GM11168 (cell line): Measurements from ENCODE around the gene HS3ST5.
"Not testable (repeated sequence)": the region's sequence is repeated elsewhere in the genome, so short reads cannot be mapped to it uniquely, and the experiment has no call there.

Experiments used
- in situ Hi-C: fragments of 300-500 bp; cut with MboI; formaldehyde crosslinking; loops from one replicate; pipeline ENCODE4 v1.12.0; 2022; ENCODE audit warnings: low sequenced_read_pairs; ENCODE audit not compliant: unreplicated experiment

The HS3ST5 gene

DNA sequence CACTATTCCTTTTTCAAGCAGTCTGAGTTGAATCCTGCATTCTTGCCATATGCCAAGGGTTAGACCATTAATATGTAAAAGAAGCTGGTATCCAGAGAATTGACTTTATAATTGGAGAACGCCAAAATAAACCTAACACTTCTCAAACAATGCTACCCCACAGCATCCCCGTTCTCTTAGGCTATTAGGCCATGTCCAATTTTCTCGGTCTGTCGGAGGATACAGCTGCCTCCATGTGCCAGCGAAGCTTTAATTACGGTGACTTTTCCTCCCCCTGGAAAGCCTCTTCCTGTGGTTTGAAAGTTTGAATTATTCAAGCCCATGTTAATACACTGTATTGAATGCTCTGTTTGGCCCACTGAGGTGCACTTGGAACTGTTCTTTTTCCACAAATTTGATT is 60.5 kb downstream of the HS3ST5 start:
- in situ Hi-C loops: no loop called here

DNA sequence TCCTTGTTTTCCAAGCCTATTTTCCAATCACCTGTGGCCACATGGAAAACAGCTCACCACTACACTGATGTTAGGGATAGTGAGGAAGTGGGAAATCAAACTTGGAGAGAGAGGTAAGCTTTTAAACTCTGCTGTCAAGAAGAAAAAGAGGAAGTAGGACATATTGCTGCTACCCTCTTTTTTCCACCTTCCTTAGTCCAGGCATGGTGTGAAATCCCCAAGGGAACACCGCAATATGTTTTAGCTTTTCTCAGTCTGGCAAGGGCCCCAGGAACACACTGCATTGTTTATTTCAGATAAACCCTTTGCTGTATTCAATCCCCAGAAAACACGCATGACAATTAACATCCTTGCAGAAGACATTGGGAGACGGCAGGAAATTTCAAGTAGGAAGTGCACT is 61.3 kb downstream of the HS3ST5 start:
- in situ Hi-C loops: no loop called here

DNA sequence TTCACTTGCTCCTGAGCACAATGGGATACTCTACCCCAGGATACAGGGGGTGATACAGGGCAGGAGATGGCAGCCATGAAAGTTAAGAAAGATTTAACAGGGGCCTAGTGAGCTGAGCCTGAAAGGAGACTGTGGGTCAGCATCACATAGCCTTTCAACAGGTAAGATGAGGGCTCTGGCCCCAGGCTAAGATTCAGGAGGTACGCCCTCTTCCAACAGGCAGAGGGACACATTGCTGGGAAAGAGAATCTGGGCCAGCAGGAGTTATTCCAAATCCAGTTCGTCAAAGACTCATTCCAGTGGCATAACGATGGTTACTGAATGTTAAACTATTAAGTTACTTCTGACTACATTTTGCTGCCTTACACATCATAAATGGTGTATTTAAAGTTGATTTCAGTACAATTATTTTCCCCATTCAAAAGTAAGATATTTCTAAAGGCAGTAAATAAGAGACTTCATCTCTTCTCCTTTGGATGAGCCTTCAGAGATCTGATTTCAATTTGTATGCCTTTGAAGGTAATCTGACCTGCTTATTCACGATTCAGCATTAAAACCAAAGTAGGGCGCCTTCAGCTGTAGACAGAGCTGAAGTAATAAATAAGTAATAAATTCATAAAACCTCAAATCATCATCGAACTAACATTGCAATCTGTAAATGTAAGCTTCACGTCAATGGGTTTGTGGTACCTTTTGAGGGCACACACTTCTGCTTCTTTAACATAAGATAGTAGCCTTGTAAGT is 62.4 kb downstream of the HS3ST5 start:
- in situ Hi-C loops: no loop called here

DNA sequence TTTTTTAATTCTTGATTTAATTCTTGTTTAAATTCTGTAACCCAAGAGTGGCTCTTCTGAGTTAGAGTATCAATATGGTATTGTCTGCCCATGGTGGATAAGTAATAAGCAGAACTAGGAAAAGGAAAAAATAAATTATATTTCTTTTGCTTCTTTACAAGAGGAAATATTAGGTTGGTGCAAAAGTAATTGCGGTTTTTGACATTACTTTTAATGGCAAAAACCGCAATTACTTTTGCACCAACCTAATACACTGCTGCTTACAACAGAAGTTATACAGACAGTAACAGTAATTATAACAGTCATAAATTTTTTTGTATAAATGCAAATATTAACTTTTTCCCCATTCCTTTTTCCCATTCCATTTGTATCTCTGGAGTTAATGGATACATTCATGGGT is 65.6 kb downstream of the HS3ST5 start:
- in situ Hi-C loops: no loop called here

DNA sequence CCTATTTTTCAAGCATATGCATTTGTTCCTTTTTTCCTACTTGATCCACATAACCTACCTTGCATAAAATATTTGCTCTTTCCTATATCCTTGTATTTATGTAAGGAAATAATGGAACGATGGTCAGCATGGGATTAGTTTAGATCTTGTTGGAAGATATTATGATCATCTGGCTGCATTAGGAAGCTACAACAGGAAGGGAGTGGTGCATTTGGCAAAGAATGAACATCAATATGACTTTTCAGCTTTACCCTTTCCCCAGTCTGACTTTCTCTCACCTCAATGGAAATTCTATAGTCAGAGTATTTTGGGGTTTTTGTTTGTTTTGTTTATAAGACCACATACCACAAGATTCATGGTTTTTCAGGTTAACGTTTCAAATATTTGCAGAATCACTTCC is 66.0 kb downstream of the HS3ST5 start:
- in situ Hi-C loops: no loop called here

DNA sequence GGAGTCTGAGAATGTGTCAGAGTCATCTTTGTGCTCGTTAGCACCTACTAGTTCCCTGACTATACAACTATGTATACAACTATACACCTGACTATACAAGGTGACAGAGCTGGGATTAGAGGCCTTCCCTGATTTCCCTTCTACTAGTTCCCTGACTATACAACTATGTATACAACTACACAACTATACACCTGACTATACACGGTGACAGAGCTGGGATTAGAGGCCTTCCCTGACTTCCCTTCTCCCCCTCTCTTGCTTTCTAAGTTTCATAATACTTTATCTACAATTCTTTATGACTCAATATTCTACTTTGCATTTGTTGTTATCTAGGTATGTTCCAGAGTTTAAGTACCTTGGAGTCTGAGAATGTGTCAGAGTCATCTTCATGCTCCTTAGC is 68.0 kb downstream of the HS3ST5 start:
- in situ Hi-C loops: no loop called here

DNA sequence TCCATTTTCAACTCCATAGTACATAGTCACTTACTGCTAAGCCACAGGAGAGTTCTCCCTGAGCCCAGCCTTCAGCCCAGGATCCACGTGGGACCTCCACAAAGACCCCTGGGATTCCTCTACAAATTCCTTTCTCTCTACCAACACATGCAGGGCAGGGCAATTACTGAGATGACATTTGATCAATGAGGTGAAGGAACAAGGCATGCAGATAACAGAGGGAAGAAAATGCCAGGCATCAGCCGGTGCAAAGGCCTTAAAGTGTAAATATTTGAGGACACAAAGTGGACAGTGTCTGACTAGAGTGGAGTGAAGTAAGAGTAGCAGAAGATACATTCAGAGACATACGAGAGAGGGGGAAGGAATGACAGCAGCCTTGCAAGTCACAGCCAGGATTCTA is 70.2 kb downstream of the HS3ST5 start:
- in situ Hi-C loops: no loop called here

DNA sequence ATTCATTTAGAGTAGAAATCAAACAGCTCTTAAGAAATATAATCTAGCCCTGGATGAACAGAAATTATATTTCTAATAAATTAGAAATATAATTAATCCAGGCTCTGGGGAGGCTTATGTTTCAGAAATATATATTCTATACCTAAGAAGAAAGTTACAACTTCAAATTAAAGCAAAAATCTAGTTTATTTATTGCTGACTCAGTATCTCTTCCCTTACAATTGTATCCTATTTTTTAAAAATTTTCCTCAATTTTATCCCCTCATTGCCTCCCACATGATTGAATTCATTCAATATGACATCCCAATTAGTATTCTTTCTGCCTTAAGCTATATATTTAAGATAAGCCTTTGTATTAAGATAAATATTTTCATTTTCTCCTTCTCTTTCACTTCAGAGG is 71.4 kb downstream of the HS3ST5 start:
- in situ Hi-C loops: no loop called here

DNA sequence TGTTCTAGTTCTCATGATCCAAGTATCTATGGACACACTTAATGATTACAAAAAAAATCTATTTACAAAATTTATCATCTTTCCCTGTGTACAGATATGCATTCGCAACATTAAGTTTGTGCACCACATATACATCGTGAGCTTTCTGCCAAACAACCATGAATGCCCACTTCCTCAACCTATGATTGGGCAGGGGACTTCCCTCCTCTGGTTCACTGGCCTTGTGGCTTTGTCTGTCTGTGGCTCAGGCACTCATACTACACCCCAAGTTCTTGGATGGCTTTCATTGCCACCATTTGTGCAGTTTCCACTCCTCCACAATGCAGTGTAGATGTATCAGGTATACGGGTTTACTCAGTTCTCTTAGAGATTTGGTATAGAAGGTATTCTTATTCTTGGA is 74.9 kb downstream of the HS3ST5 start:
- in situ Hi-C loops: no loop called here

DNA sequence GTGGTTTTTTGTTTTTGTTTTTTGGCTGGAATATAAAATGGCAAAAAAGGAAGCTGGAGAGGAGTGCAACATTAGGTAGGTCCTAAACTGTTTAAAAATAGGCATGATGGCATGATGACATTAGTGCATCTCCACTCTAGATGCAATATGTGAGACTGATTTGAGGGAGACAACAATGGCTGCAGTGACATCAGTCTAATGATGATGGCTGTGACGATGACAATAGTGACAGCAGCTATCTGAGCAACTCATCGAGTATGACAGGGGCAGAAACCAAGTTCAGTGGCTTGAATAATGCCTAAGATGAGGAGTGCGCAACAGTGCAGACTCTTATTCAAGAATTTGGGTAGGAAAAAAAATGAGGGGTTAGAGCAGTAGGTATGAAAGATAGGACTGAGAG is 82.0 kb downstream of the HS3ST5 start:
- in situ Hi-C loops: no loop called here

DNA sequence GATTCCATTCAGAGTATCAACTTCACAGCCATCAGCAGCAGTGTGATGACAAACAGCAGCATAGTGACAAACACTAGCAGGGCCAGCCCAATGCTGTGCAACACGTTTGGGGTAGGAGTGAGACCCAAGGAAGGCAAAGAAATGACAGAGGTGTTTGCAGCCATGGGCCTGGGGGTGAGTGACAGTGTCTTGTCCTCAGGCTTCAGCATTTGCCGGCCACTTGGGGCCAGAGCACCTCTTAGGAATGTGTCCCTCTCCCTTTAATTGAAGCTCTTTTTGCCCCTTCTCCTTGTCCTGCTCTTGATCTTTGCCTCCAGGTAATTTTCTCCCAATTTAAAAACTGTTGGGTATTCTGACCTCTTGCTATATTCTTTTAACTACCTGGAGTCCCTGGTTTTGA is 84.4 kb downstream of the HS3ST5 start:
- in situ Hi-C loops: no loop called here

DNA sequence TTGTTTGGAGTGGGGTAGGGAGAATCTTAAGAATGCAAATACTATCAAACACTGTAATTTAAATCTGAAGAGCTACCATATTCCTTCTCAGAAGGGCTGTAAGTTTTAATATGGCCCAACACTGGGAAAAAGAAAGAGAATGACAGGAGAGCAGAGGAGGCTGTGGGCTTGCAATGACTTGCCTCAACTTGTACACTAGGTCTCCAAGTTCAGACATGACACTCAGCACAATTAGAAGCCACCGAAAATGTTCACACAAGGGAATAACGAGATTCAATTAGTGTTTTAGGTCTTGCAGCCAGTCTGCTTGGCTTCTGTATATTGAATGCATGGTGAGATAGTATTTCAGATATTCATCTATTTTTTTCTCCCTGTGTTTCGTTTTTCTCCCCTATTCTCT is 89.4 kb downstream of the HS3ST5 start:
- in situ Hi-C loops: no loop called here

DNA sequence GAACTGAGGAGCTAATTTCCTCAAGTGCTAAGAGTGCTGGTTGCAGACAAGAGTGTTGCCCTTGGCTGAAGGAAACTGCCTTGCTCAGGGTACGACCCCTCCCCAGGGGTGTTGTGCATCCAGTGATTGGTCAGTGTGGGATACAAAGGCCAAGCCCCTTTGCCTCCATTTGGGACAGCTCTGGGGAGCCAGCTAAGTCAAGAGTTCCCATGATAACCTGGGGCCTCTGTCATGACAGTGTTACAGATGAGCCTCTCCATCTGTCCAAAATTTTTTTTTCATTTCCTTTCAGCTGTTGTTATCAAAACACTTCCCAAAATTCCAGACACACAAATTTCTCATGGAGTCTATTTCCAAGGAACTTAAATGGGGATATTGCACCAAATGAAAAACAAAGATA is 93.3 kb downstream of the HS3ST5 start:
- in situ Hi-C loops: no loop called here

DNA sequence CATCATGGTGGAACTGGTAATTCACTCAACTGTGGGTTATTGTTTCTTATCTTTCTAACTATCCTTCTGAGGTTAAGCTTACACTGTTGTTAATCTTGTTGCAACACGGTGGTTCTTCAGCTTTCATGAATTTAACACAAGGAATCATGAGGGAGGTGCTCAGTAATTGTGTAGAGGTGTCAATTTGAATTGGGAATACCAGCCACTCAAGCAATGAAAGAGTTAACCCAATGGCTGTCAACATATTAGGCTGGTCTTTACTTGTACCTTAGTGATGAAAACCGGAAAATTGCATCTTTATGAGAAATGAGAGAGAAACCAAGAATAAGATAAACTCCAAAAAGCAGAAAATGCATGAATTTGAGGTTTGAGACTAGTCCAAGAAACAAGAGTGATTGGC is 95.7 kb downstream of the HS3ST5 start:
- in situ Hi-C loops: no loop called here

DNA sequence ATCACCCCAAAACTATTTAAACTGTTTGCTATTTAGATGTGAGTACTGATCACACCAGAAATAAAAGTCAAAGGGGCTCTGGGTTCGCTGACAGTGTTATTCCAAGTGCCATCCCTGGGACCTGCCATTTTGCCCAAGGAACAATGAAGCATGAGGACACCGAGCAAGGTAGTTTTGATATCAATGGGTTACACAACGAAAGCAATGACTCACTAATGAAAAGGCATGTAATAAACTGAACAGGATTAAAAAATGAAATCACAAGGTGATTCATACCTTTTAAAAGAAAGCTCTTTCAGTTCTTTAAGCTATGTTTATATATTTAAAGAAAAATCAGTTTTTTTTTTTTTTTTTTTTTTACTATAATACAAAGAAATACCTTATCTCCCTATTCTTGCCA is 102.0 kb downstream of the HS3ST5 start:
- in situ Hi-C loops: no loop called here

DNA sequence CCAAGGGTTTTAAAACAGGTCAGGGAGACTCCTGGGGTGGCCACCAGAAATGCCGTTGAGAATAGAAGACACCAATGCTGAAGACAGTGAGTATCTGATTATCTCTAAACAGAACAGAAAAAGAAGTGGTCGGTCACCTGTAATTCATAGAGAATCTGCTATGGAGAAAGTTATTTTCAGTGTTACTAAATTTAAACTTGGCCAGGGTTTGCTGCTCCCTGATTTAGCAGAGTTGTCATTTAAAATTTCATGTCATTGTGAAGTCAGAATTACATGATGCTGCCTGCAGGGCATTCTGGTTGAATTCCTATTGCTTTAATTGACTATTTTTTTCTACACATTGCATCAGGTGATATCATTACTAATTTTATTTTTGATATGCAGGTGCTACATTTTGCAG is 114.1 kb downstream of the HS3ST5 start:
- in situ Hi-C loops: no loop called here

DNA sequence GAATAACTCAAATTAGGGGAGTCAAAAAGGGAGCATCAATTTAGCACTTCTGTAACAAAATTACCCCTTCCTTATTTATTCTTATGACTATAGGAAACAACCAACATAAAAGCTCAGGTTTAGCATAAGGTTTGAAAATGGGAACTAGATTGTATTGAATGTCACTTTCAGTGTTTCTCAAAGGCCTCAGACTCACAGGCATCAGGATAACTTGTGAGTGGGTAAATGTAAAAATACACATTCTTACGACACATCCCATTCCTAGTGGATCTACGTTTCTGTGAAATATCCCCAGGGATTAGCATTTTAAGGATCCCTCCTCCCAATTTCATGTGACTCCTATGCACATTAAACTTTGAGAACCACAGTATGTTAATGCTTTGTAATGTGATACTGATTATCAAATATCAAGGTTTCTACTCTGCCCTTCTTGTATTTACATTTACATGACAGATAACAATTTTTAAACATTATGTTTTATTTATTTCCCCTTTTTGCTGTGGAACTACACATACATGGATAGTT is 114.8 kb downstream of the HS3ST5 start:
- in situ Hi-C loops: no loop called here

DNA sequence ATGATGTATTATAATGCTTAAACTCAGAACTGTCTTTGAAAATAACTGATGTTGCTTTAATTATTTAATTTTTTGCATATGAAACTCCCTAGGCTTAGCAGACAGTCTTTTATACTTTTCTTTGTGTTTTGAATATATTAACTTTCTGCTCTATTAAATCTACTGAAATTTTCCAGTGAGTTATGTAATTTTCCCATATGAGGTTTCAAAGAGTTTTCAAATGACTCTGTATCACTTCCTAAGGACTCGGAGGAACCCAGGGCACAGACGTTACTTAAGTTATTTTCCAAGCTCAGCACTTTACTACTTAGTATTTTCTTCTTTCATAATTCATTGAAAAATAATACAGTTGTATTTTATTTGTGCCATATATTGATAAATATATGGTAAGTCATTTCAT is 122.6 kb downstream of the HS3ST5 start:
- in situ Hi-C loops: no loop called here

DNA sequence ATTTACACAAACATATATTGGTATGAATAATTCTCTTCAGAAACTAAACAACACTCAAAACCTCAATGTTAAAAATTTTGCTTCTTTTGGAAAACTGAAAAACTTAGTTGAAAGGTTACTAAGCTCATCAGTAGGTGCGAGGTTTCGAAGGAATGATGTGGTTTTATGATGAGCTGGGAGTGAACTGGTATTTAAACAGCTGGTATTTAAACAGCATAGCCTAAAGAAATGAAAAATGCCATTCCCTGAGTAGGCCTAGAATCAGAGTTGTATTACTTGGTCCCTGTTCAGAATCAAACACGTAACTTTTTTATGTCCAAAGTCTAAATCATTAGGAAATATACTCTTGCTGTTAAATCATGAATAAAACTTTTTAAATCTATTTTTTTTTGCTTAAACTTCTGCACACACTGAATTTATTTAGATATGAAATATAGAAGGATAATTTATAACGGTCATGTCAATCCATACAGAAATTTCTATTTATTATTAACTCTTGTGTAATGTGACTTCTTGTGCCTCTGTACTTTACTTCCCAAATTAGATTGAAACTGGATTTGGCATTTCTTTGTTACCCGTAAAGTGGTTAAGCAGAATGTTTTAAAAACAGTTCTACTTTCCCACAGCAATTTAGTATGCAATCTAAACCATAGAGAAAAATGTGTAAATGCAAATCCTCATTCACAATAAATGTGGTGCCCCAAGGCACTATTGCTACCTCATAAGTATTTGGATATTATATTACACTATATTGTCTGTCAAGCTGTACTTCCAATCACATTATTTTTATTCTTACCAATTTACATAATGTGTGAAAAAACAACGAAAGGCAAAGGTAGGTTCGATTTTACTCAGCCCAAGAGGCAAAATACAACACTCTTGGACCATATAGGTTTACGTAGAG is 124.1 kb downstream of the HS3ST5 start:
- in situ Hi-C loops: no loop called here

DNA sequence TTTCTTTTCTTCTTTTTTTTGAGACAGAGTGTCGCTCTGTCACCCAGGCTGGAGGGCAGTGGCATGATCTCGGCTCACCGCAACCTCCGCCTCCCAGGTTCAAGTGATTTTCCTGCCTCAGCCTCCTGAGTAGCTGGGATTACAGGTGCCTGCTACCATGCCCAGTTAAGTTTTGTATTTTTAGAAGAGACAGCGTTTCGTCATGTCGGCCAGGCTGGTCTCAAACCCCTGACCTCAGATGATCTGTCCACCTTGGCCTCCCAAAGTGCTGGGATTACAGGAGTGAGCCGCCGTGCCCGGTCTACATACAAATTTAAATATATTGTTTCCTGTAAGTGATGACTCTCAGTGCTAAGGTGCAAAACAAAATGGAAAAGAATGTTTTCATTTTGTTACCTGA is 124.8 kb downstream of the HS3ST5 start:
- in situ Hi-C loops: not testable (repeated sequence)

DNA sequence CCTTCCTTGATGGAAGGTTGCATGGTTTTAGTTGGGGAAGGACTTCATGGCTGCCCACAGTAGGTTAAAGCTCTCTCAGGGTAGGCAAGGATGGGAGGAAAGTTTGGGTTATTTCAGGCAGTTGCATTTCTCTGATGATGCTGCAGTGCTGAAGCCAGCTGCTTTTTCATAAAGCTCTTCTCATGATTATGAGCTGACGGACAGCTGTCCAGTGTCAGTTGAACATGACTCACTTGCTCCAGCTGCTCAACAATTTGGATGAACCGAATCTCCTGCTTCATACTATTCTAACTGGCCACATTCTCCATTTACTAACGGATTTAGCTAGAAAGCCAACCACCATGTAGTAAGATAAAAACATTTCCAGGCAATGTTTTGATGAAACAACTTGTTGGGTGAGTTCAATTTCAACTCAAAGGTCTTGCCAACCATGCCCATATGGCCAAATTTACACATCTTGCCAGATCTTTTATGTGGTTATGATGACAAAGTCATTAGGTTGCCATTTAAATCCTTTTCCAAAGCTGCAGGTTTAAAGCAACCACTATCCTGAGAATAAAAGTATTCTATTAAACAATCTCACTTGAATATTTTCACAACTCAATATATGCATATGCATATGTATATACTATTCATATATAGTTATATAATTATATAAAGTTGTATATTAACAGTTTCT is 125.9 kb downstream of the HS3ST5 start:
- in situ Hi-C loops: no loop called here
